HG03469 (cell line): ENCODE data around the gene MYL4.

ENCODE experiments used
- ATAC-seq: cut with Tn5 transposase; IDR thresholded peaks from one replicate; pipeline ENCODE4 v1.9.1; 2021; ENCODE audit warnings: mild to moderate bottlenecking, moderate library complexity, moderate number of reproducible peaks; ENCODE audit not compliant: unreplicated experiment

MYL4 gene

GRCh38 chr17:47239619-47239966, 30.4 kb downstream of the MYL4 start:
- ATAC-seq = no peak

GRCh38 chr17:47239967-47240651, 31.0 kb downstream of the MYL4 start:
- ATAC-seq = no peak

GRCh38 chr17:47240806-47241205, 31.7 kb downstream of the MYL4 start:
- no peak for ATAC-seq

- no peak for ATAC-seq
Measured at GRCh38 chr17:47242648-47243047, 33.5 kb downstream of the MYL4 start.

DNA sequence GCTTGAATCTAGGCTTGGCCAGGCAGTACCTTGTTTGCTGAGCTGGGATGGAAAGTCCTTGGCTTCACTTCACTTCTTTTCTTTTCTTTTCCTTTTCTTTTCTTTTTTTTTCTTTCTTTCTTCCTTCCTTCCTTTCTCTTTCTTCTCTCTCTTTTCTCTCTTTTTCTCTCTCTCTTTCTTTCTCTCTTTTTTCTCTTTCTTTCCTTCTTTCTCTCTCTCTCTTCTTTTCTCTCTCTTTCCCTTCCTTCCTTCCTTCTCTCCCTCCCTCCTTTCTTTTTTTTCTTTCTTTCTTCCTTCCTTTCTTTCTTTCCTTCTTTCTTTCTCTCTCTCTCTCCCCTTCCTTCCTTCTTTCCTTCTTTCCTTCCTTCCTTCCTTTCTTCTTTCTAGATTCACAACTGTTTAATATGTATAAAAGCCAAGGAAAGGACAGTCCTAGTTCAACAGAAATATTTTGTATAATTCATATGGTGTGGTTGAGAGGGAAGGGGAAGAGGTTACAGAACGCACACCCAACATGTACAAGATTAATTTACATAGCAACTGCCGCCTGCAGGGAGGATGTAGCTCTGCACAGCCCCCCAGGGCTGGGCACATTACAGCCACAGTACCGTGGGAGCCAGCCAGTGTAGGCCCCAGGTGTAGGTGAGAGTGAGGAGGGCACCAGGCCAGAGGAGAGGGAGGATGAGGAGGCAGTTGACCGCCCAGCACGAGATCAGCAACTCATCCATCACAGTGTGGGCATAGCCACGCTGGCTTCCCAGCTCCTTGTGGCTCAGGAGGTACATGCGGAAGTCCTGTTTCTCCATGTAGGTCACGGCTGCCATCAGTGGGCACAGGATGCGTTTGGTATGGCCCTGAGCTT, 34.8 kb downstream of the MYL4 start:
- ATAC-seq = no peak

DNA sequence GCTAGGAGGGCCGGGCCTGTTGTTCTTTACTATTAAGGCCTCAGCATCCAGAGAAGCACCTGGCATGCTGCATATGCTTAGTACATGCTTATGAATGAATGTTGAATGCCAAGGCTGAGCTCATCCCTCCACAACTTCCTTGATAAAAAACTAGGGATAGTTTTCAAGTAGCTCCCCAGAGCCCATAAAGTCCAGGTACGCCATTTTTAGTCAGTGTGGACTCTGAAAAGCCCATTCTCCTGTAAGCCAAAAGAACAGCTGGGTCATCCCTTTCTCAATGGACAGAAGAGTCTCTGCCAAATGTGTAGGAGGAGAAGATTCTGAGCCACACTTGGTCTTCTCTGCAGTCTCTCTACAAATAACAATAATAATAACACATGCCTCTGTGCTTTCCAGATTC, 35.5 kb downstream of the MYL4 start:
- no peak for ATAC-seq

DNA sequence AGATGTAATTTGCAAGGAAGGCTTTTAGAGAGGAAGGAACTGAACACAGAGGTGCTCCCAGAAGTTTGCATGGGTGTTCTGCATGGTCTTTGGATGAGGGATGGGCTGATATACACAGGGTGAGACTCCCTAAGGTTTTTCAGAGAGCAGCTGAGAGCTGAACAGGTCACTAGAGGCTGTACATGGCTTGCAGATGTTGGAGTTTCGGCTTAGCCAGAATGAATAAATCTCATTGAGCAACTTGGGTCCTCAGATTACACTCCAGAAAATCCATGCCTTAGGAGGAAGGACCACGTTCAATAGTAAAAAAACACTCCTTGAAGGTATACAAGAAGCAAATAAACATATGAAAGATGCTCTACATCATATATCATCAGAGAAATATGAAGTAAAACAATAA, 37.0 kb downstream of the MYL4 start:
- no peak for ATAC-seq

GRCh38 chr17:47250855-47251254, 41.7 kb downstream of the MYL4 start:
- ATAC-seq = no peak

- ATAC-seq = no peak
Measured at GRCh38 chr17:47251421-47251940, 42.3 kb downstream of the MYL4 start.

GRCh38 chr17:47252209-47252608, 43.1 kb downstream of the MYL4 start:
- no peak for ATAC-seq

DNA sequence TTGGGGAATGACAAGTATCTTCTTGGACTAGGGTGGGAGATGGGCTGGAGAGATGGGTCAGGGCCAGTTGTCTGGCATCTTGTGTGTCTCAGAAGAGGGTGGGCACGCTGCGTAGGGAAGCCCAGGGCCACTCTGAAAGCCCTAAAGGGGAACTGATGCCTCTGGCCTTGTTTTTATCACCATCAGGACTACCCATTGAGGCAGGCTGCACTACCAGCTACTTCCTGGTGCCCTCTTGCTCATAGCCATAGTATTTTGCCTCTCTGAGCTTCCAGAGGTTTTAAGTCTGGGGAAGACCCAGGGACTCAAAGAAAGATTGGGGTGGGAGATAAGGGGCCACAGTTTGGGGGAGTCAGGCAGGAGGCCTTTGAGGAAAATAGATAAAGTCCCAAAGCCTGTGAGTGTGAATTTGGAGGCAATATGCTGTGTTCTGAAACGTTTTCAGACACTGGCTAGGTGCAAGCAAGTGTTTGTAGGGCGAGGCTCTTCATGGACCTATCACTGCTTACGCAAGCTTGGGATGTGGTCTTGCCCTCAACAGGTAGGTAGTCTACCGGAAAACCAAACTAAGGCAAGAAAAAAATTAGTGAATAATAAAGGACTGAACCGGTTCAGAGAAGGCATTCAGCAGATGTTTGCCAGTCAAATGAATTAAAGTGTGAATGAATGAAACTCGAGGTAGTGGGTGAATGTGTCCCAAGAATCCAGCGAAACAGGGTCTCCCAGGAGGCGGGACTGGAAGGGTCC, 43.8 kb downstream of the MYL4 start:
- no peak for ATAC-seq

DNA sequence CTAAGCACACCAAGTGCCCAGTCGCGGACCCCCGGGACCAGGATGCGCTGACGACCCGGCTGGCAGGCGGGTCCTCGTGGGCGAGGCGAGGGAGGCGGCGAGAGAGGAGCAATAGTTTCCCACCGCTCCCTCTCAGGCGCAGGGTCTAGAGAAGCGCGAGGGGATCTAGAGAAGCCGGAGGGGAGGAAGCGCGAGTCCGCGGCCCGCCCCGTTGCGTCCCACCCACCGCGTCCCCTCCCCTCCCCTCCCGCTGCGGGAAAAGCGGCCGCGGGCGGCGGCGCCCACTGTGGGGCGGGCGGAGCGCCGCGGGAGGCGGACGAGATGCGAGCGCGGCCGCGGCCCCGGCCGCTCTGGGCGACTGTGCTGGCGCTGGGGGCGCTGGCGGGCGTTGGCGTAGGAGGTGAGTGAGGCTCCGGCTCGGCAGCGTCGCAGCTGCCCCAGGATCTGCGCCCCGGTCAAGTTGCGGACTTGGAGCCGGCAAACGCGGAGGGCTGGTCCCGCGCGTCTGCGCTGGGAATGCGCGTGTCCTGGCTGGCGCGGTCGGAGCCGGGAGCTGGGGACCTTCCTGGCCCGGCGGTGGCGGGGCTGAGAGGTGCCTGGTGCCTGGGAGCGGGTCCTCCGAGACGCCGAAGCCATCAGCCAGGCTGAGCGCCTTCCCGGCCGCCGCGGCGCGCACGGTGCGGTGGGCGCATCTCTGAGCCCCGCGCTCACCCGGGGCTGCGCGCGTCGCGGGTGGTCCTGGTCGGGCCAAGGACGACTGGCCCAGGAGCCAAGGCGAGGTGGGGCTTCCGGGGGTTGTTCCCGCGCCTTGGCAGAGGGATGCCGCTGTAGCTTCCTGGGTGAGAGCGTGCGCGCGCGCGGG, 44.6 kb downstream of the MYL4 start, which contains the start of gene ITGB3:
Gene ITGB3 (plus strand): TSS at position 287 of the 862 bp plus-strand sequence. CDS start 35 bp downstream, at position 322.
- ATAC-seq = peak; percentile 54

DNA sequence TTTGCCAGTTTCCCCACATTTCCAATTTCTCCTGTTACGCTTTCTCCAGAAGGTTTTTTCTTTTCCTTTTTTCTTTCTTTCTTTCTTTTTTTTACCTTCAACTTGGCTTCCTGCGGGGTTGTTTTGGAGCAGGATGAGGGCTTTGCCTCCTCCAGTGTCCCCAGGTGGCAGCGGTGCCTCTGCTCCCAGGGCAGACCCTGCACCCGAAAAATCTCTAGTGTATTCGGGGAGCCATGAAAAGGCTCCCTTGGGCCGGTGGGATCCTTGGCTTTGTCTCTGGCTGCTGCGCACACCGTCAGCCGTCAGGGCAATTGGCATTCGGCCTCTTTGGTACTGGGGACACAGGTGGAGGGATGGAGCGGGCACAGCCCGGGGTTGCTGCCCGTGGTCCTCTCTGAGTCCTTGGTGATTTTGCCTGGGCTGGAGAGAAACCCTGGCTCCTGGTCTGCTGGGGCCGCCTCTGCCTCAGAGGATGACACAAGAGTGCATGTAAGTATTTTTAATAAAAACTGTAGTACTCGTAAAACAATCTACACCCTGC, 45.3 kb downstream of the MYL4 start:
- ATAC-seq = no peak

DNA sequence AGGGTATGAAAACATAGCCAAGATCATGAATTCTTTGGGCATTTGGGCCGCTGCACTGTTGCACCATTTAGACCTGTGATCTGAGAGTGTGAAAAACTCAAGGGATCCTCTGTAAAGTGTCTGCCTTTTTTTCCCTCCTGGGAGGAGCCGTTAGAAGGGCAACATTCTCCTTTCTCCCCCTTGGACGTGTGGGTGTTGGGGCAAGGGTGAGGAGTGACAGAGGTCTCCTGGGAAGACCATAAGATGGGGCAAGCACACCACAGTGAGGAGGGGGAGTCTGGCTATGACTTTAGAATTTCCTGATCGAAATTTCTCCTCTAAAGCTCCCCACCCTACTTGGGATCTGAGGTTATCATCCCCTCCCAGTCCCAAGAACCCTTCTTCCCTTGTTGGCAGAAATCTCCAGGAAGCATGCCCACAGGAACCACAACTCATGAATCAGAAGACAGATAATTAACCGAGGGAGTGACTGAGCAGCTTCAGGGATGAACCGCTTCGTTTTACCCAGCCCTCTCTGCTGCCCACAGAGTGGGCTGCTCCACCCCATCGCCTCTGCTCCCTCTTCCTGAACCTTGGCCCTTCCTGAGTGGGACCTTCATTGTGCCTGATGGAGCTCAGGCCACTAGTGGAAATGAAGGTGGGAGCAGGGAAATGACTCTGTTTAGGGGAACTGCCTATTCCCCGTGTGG, 48.6 kb downstream of the MYL4 start:
- no peak for ATAC-seq

- no peak for ATAC-seq
Measured at GRCh38 chr17:47262586-47262985, 53.4 kb downstream of the MYL4 start.

- no peak for ATAC-seq
Measured at GRCh38 chr17:47264166-47264565, 55.0 kb downstream of the MYL4 start.

GRCh38 chr17:47265983-47266541, 56.9 kb downstream of the MYL4 start:
- no peak for ATAC-seq

DNA sequence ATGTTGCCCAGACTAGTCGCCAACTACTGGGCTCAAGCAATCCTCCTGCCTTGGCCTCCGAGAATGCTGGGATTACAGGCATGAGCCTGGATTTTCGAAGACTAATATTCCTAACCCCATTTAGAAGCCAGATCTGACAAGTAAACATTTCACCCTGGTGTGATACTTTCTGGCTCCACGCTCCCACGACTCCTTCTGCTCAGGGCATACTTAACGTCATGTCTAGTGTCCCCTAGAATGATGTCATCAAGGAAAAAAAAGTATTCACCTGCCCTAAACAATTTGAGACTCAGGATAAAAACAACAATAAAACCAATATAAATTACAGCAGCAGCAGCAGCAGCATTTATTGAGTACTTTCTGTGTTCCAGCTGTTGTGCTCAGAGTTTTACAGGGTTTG, 57.6 kb downstream of the MYL4 start:
- ATAC-seq = no peak

GRCh38 chr17:47267354-47267828, 58.2 kb downstream of the MYL4 start:
- no peak for ATAC-seq
